GM12872 (cell line): Measurements from ENCODE around the gene CPB2.
A peak's percentile ranks its signal among the peaks of the same experiment; 100 is the strongest.

Experiments used
- CTCF ChIP-seq: IDR thresholded peaks from 3 replicates; pipeline ENCODE4 v1.5.1; 2011; ENCODE audit warnings: low read depth, mild to moderate bottlenecking, low read length, moderate library complexity; ENCODE audit not compliant: insufficient read depth

CPB2 gene

GRCh38 chr13:46058268-46058667 is 46.6 kb downstream of the CPB2 start:
- no peak for TF ChIP-seq CTCF

- TF ChIP-seq CTCF: no peak
These were observed 47.4 kb downstream of the CPB2 start for GRCh38 chr13:46057256-46058015.

GRCh38 chr13:46053162-46054012 is 51.4 kb downstream of the CPB2 start:
- no peak for TF ChIP-seq CTCF

- peak; percentile 60 for TF ChIP-seq CTCF
These were observed 52.3 kb downstream of the CPB2 start, which contains the start of gene ZC3H13 for GRCh38 chr13:46052319-46053161. TSS of gene ZC3H13 (minus strand) at chr13:46052746. CDS start at chr13:46045507, 7,239 bp downstream.

GRCh38 chr13:46051968-46052318 is 52.9 kb downstream of the CPB2 start:
- TF ChIP-seq CTCF: no peak

- TF ChIP-seq CTCF: no peak
These were observed 54.1 kb downstream of the CPB2 start for GRCh38 chr13:46050771-46051170.

GRCh38 chr13:46045424-46045823 is 59.4 kb downstream of the CPB2 start:
- TF ChIP-seq CTCF: no peak
